ENCODE results near the gene CYB561D1. TPM values are rescaled to one million over a fixed set of nuclear protein-coding genes. Genes with fewer than 3 reads are reported as not detected.

The CYB561D1 gene
- total RNA-seq, 1 donor from 2014 or later: 7.8 TPM

DNA sequence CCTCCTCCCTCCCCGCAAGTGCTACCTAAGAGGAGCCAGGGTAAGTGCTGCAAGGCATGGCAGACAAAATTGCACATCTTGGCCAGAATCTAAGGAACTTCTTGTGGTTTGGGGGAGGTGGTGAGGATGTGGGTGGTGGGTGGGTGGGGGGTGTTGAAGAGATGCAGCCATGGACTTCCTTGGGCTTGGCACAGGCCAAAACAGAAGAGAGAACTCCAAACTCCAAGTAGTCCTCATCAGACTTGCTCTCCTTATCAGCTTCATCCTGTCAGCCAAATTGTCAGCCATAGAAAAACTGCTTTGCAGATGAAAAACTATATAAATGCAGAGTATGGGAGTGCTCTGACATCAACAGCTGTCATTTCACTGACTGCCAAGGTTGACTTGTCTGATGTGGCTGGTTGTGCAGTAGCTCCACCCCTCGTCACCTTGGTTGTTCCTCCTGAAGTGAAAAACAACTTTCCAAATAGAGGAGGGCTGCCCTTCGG is 8.5 kb downstream of the CYB561D1 start:
- Mint-ChIP-seq H3K9me3 (no peaks in the 10 kb centered on the region), H3K36me3 (ENCODE audit: low read depth) (no peaks in the 10 kb centered on the region), H3K27me3 (ENCODE audit: low read depth) (no peaks in the 10 kb centered on the region), H3K27ac (ENCODE audit: unreplicated experiment) (no peak overlapping the region), H3K4me3 (no peak overlapping the region), H3K4me1 (peaks cover 20% of the 10 kb centered on the region)
- DNase-seq (ENCODE audit: low read depth, low spot score): no peak
- TF ChIP-seq, protein P1, sequence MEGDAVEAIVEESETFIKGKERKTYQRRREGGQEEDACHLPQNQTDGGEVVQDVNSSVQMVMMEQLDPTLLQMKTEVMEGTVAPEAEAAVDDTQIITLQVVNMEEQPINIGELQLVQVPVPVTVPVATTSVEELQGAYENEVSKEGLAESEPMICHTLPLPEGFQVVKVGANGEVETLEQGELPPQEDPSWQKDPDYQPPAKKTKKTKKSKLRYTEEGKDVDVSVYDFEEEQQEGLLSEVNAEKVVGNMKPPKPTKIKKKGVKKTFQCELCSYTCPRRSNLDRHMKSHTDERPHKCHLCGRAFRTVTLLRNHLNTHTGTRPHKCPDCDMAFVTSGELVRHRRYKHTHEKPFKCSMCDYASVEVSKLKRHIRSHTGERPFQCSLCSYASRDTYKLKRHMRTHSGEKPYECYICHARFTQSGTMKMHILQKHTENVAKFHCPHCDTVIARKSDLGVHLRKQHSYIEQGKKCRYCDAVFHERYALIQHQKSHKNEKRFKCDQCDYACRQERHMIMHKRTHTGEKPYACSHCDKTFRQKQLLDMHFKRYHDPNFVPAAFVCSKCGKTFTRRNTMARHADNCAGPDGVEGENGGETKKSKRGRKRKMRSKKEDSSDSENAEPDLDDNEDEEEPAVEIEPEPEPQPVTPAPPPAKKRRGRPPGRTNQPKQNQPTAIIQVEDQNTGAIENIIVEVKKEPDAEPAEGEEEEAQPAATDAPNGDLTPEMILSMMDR (conservative IDR thresholded peaks at IDR 0.05): no peak

DNA sequence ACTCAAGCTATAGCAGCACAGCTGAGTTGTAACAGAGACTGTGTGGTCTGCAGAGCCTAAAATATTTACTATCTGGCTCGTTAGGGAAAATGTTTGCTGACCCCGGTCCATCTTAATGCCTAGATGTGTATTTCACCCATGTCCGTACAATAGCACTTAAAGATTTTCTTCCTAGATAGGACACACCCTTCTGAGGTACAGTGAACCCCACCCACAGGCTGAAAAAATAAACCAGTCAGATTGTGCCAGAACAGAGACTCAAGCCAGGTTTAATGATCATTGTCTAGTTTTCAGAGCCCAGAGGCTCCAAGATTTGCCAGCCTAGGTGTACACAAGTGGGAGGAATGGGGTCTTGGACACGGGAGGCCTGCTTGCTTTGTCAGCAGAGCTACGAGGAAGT is 10.0 kb downstream of the CYB561D1 start:
- TF ChIP-seq, protein P1 (conservative IDR thresholded peaks at IDR 0.05): no peak
- no peaks in the 10 kb centered on the region for H3K36me3 Mint-ChIP-seq (ENCODE audit: low read depth)

DNA sequence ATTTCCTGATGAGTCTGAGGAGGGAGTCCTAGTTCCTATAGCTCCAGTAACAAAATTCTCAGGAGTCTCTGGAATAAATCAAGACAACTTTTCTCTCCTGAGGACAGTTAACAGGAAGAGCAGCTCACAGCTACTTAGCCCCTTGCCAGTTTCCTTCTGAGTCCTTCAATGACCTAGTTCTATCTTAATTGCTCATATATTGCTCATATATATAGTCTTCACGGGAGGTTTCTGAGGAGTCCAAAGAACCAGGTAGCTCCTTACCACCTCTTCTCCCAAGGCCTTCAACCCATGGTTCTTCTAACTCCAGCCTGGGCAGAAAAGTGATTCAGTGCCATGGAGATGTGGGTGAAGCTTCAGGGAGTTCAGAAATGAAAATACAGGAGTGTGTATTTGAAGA is 11.1 kb downstream of the CYB561D1 start:
- H3K4me3 Mint-ChIP-seq: no peak overlapping the region
- no peak overlapping the region for H3K27ac Mint-ChIP-seq (ENCODE audit: unreplicated experiment)
- TF ChIP-seq, protein P1 (conservative IDR thresholded peaks at IDR 0.05): no peak
- H3K27me3 Mint-ChIP-seq (ENCODE audit: low read depth): peaks cover 5% of the 10 kb centered on the region
- H3K36me3 Mint-ChIP-seq (ENCODE audit: low read depth): no peaks in the 10 kb centered on the region
- H3K4me1 Mint-ChIP-seq: peaks cover 22% of the 10 kb centered on the region
- no peak for DNase-seq (ENCODE audit: low read depth, low spot score)
- H3K9me3 Mint-ChIP-seq: no peaks in the 10 kb centered on the region

More for the DNA sequence above, 10.0 kb downstream of the CYB561D1 start:
- H3K4me3 Mint-ChIP-seq: no peak overlapping the region
- H3K4me1 Mint-ChIP-seq: peaks cover 16% of the 10 kb centered on the region
- no peak for DNase-seq (ENCODE audit: low read depth, low spot score)
- no peak overlapping the region for H3K27ac Mint-ChIP-seq (ENCODE audit: unreplicated experiment)
- peaks cover 1% of the 10 kb centered on the region for H3K27me3 Mint-ChIP-seq (ENCODE audit: low read depth)
- H3K9me3 Mint-ChIP-seq: no peaks in the 10 kb centered on the region

DNA sequence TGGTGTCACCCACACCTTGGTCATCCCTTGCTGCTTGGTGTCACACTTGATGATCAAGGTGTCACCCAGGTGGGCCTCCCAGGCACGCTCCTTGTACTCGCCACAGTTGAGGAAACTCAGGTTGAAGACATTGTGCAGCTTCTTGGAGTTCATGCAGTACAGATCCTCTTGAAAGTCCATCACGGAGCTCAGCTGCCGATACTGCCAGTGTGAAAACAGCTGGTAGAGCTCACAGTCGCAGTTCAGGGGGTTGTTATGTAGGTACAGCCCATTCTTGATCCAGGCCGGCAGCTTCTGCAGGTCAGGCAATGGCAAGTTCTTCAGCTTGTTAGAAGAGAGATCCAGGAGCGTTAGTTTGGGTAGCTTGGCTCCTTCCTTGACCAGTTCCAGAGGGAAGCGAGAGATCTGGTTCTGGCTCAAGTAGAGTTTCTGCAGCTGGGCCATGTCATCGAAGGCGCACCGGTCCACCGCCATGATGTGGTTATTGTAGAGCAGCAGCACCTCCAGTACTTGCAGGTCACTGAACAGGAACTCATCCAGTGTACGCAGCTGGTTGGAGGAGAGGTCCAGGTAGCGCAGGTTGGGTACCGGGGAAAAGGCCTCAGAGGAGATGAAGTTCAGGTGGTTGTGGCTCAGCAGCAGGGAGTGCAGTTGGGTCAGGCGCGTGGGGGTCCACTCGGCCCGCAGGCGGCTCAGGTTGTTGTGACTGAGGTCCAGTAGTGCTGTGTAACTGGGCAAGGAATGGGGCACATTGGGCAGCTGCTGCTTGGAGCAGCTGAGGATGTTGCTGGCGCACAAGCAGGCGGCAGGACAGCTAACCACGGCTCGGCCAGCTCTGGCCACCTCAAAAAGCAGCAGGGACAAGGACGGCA is 14.3 kb downstream of the CYB561D1 start:
- TF ChIP-seq, protein P1 (conservative IDR thresholded peaks at IDR 0.05): no peak
- DNase-seq (ENCODE audit: low read depth, low spot score): no peak
- no peak overlapping the region for H3K27ac Mint-ChIP-seq (ENCODE audit: unreplicated experiment)
- peak overlapping the region; percentile 88 for H3K4me3 Mint-ChIP-seq
- peaks cover 20% of the 10 kb centered on the region for H3K4me1 Mint-ChIP-seq
- H3K27me3 Mint-ChIP-seq (ENCODE audit: low read depth): peaks cover 27% of the 10 kb centered on the region
- no peaks in the 10 kb centered on the region for H3K36me3 Mint-ChIP-seq (ENCODE audit: low read depth)
- H3K9me3 Mint-ChIP-seq: no peaks in the 10 kb centered on the region

DNA sequence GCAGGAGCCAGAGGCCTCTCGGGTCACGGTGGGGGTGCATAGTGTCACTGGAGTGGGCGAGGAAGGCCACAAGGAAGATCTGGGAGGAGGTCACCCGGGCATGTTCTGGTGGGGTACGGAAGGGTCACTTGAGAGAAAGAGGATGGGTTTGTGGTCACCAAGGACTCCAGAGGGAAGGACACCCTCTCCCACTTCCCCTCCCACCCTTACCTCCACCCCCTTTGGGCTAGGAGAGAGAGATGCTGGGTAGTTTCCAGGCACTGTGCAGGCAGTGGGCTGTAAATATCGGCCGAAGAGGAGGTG is 14.9 kb downstream of the CYB561D1 start:
- TF ChIP-seq, protein P1 (conservative IDR thresholded peaks at IDR 0.05): no peak
- peaks cover 20% of the 10 kb centered on the region for H3K4me1 Mint-ChIP-seq
- no peaks in the 10 kb centered on the region for H3K9me3 Mint-ChIP-seq
- H3K27me3 Mint-ChIP-seq (ENCODE audit: low read depth): peaks cover 30% of the 10 kb centered on the region
- no peak overlapping the region for H3K27ac Mint-ChIP-seq (ENCODE audit: unreplicated experiment)
- no peaks in the 10 kb centered on the region for H3K36me3 Mint-ChIP-seq (ENCODE audit: low read depth)
- peak overlapping the region; percentile 88 for H3K4me3 Mint-ChIP-seq
- DNase-seq (ENCODE audit: low read depth, low spot score): no peak

Measured in neural crest cell (in vitro differentiated cells).